NK-92 treated with Interleukin-12 subunit alpha and Interleukin-12 subunit beta, amount 100 ng/mL, for 24 hours (cell line): Measurements from ENCODE around the gene MCL1.

Source experiments
- DNase-seq: peaks from one replicate; lab custom pipeline; 2025; lab: John Stamatoyannopoulos, UW

The MCL1 gene

GRCh38 chr1:150555971-150556865 is 23.2 kb downstream of the MCL1 start:
- no peak for DNase-seq

GRCh38 chr1:150555198-150555970 is 24.0 kb downstream of the MCL1 start:
- no peak for DNase-seq

- DNase-seq = no peak
Observed at GRCh38 chr1:150554086-150554452, 25.3 kb downstream of the MCL1 start.

- DNase-seq = no peak
Observed at GRCh38 chr1:150553392-150554085, 25.9 kb downstream of the MCL1 start.

- DNase-seq = no peak
Observed at GRCh38 chr1:150552911-150553289, 26.5 kb downstream of the MCL1 start.

GRCh38 chr1:150552128-150552910 is 27.1 kb downstream of the MCL1 start:
- DNase-seq = no peak

GRCh38 chr1:150551784-150552127 is 27.7 kb downstream of the MCL1 start:
- no peak for DNase-seq

GRCh38 chr1:150551051-150551783 is 28.2 kb downstream of the MCL1 start:
- no peak for DNase-seq

GRCh38 chr1:150550222-150551050 is 29.0 kb downstream of the MCL1 start:
- no peak for DNase-seq

GRCh38 chr1:150549496-150550221 is 29.8 kb downstream of the MCL1 start:
- no peak for DNase-seq

- no peak for DNase-seq
Observed at GRCh38 chr1:150548632-150549495, 30.5 kb downstream of the MCL1 start, which contains the start of gene ADAMTSL4. ADAMTSL4 (plus strand) TSS chr1:150549408; CDS start chr1:150552289, 2,881 bp downstream.

- DNase-seq = no peak
Observed at GRCh38 chr1:150548324-150548631, 31.1 kb downstream of the MCL1 start.

GRCh38 chr1:150546294-150546937 is 33.0 kb downstream of the MCL1 start:
- DNase-seq = no peak

GRCh38 chr1:150545486-150546032 is 33.9 kb downstream of the MCL1 start:
- no peak for DNase-seq

GRCh38 chr1:150544204-150544603 is 35.2 kb downstream of the MCL1 start:
- no peak for DNase-seq

- no peak for DNase-seq
Observed at GRCh38 chr1:150543500-150544143, 35.8 kb downstream of the MCL1 start.
